Ammon's horn (tissue), 1 donor: ENCODE measurements around the gene OR51F2.
"Not testable (repeated sequence)": the region's sequence is repeated elsewhere in the genome, so short reads cannot be mapped to it uniquely, and the experiment has no call there.

Source experiments
- DNase-seq: peaks from one replicate; pipeline ENCODE4 v3.0.0-alpha.2; 2016; ENCODE audit warnings: low spot score

The OR51F2 gene, protein sequence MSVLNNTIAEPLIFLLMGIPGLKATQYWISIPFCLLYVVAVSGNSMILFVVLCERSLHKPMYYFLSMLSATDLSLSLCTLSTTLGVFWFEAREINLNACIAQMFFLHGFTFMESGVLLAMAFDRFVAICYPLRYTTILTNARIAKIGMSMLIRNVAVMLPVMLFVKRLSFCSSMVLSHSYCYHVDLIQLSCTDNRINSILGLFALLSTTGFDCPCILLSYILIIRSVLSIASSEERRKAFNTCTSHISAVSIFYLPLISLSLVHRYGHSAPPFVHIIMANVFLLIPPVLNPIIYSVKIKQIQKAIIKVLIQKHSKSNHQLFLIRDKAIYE

GRCh38 chr11:4821021-4821420 is at the start of gene OR51F2:
OR51F2 (plus strand) TSS chr11:4821321; CDS start chr11:4821422, 101 bp downstream.
- no peak for DNase-seq

DNA sequence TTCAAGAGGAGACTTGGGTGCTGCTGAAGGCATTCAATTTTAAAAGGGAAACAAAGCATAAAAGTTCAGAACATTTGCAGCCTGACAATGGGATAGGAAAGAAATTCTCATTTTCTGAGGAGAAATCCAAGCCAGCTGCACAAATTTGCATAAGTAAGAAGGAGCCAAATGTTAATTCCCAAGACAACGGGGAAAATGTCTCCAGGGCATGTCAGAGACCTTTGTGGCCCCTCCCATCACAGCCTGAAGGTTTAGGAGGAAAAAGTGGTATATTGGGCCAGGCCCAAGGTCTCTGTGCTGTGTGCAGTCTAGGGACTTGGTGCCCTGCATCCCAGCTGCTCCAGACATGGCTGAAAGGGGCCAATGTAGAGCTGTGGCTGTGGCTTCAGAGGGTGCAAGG is 38.7 kb upstream of the OR51F2 start:
- no peak for DNase-seq

GRCh38 chr11:4797206-4797605 is 23.9 kb upstream of the OR51F2 start:
- DNase-seq = no peak

GRCh38 chr11:4798427-4799183 is 22.5 kb upstream of the OR51F2 start:
- DNase-seq = no peak

DNA sequence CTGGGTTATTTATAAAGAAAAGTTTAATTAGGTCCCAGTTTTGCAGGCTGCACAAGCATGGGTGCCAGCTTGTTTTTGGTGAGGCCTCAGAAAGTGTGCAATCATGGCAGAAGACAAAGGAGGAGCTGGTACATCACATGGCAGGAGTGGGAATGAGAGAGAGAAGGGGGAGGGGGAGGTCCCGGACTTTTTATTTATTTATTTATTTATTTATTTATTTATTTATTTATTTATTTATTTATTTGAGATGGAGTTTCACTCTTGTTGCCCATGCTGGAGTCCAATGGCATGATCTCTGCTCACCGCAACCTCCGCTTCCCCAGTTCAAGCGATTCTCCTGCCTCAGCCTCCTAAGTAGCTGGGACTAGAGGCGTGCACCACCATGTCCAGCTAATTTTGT is 19.8 kb upstream of the OR51F2 start:
- DNase-seq = not testable (repeated sequence)

DNA sequence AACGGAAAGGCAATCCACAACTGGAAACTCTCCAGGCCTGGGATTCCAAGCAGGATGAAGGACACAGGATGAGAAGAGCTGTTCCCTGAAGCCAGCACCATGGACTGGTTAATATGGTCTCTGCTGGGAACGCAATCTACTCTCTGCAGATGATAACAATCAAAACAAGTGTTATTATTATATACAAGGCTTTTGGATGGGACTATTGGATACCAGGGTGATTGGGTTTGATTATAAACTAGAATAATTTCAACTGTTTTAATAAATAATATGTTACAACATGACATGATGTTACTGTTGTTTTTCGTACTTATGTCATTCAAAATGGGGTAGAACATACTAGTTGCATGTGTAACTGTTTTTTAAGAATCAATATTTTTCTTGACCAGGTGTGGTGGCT is 16.8 kb upstream of the OR51F2 start, which contains the start of gene OR52R1:
OR52R1 (minus strand) TSS at position 101 of the 400 bp plus-strand sequence; CDS start at position 101, 0 bp downstream.
- DNase-seq = no peak

- DNase-seq = no peak
These were observed 12.6 kb upstream of the OR51F2 start for GRCh38 chr11:4808476-4808875.

GRCh38 chr11:4809246-4809645 is 11.9 kb upstream of the OR51F2 start:
- DNase-seq = peak; percentile 5

- no peak for DNase-seq
These were observed 4.0 kb downstream of the OR51F2 start for GRCh38 chr11:4825132-4825531.

DNA sequence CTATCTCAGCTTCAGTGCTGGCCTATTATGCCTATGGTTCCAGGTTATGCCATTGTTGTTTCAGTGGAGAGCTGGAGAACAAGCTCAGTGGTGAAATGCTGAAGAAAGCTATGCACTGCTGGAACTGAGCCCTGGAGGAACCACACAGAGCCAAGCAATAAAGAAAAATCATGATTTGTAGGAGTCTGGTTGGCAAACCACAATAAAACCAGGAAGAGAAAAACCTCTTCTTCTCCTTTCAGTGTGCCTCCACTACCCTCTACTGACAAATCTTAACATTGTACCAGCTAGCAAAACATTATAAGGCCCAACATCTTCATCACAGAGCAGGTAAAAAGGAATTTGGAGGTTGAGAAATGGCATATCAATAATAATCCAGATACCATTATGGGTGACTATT is 5.3 kb downstream of the OR51F2 start:
- no peak for DNase-seq

DNA sequence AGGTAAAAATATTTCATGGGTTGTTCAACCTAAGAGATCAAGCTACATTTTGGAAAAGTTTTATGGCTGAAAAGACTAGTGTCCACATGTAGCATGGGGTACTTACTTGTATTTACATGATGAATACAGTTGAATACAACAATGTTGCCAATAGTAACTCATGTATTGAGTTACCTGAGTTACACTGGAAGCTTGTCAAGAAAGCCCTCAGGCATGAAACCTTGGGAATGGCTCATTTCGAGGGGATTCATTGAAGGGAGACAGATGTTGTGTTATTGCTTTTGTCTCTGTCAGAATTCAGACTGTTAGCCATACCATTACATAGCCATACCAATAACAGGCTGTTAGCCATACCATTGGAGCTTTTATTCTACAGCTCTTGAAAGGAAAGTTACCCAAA is 9.2 kb downstream of the OR51F2 start:
- no peak for DNase-seq

DNA sequence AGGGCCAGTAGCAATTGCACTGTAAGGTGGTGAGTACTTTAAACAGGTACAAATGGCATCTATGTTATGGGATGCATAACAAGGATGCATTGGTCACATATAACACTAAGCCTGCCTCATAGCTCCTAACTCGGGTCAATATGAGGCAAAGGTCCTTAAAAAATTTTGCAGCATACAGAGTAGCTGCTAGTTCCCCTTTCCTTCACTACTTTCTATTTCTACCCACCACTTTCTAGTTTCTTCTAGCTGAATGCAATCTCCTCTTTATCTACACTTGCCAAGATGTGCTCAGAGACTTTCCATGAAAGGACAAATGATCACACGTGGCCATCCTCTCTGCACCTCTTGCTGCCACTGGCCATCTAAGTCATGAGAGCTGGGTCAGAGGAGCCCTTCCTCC is 9.8 kb downstream of the OR51F2 start:
- DNase-seq = no peak

DNA sequence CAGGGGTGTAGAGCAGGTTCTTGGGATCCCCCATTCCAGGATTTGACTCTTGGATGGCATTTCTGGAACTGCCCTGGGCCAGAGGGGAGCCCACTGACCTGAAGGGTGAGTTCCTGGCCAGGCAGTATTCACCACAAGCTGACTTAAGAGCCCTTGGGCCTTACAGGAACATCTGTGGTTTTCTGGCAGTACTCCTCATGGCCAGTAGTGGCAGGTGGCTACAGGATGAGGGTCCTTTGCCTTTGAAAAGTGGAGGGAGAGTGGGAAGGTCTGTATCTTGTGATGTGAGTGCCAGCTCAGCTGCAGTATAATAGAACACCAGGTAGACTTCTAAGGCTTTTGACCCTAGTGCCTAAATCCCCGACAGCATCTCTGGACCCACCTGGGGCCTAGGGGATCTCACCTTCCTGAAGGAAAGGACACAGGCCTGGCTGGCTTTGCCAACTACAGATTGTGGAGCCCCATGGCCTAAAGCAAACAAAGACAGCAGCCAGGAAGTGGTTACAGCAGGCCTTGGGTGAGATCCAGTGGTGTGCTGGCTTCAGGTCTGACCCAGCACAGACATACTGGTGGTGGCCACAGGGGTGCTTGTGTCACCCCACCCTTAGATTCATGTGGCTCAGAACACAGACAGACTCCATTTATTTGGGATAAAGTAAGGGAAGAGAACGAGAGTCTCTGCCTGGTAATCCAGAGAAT is 18.9 kb downstream of the OR51F2 start:
- DNase-seq = no peak

- no peak for DNase-seq
These were observed 27.9 kb downstream of the OR51F2 start, which contains the start of gene OR51S1 for GRCh38 chr11:4848908-4849532. OR51S1 (minus strand) TSS chr11:4849208; CDS start chr11:4849208, 0 bp downstream.

DNA sequence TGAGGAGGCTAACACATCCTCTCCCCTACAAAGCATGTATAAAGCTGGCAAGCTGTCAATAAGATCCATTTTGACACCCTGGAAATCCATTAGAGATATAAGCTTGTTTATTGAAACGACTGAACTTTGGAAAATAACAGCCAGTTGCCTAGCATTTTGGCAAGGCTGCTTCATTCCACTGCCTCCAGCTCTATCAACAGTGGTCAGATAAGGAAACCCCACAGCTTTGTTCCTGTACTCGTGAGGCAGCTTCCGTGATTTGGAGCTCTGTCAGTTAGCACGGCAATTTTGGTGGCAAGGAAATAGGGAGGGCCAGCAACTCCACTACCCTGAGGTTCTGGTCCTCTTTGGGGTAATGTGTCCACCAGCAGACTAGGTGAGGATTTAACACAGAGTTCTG is 29.9 kb downstream of the OR51F2 start:
- no peak for DNase-seq

DNA sequence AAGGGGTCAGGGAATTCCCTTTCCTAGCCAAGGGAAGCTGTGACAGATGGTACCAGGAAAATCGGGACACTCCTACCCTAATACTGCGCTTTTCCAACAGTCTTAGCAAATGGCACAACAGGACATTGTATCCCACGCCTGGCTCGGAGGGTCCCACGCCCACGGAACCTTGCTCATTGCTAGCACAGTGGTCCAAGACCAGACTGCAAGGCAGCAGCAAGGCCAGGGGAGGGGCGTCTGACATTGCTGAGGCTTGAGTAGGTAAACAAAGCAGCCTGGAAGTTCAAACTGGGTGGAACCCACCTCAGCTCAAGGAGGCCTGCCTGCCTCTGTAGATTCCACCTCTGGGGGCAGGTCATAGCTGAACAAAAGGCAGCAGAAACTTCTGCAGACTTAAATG is 33.2 kb downstream of the OR51F2 start:
- DNase-seq = not testable (repeated sequence)

- no peak for DNase-seq
These were observed 41.5 kb downstream of the OR51F2 start for GRCh38 chr11:4862447-4863236.

GRCh38 chr11:4863876-4864275 is 42.8 kb downstream of the OR51F2 start:
- DNase-seq = no peak

- DNase-seq = no peak
These were observed 44.7 kb downstream of the OR51F2 start for GRCh38 chr11:4865855-4866254.
